ENCODE data around the gene SYNE3.

DNA sequence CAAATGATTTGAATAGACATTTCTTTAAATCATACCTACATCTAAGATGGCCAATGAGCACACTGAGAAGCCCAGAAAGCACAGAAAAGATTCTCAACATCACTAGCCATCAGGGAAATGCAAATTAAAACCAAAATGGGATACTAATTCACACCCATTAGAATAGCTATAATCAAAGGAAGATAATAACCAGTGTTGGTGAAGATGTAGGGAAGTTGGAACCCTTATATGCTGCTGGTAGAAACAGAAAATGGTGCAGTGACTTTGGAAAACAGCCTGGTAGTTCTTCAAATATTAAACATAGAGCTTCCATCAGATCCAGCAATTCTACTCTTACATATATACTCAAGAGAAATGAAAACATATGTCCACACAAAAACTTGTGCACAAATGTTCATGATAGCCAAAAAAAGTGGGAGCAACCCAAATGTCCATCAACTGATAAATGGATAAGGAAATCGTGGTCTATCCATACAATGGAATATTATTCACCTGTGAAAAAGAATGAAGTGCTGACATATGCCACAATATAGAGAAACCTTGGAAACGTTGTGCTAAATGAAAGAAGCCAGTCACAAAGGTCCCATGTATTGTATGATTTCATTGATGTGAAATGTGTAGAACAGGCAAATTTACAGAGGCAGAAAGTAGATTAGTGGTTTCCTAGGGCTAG is 24.4 kb downstream of the SYNE3 start:
- TF ChIP-seq, protein P1, sequence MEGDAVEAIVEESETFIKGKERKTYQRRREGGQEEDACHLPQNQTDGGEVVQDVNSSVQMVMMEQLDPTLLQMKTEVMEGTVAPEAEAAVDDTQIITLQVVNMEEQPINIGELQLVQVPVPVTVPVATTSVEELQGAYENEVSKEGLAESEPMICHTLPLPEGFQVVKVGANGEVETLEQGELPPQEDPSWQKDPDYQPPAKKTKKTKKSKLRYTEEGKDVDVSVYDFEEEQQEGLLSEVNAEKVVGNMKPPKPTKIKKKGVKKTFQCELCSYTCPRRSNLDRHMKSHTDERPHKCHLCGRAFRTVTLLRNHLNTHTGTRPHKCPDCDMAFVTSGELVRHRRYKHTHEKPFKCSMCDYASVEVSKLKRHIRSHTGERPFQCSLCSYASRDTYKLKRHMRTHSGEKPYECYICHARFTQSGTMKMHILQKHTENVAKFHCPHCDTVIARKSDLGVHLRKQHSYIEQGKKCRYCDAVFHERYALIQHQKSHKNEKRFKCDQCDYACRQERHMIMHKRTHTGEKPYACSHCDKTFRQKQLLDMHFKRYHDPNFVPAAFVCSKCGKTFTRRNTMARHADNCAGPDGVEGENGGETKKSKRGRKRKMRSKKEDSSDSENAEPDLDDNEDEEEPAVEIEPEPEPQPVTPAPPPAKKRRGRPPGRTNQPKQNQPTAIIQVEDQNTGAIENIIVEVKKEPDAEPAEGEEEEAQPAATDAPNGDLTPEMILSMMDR (IDR thresholded peaks at IDR 0.05) = no peak
- TF ChIP-seq SIN3A (IDR thresholded peaks at IDR 0.05; ENCODE audit: borderline replicate concordance, insufficient read depth, low read depth, low read length) (no peak), POLR2AphosphoS5 (IDR thresholded peaks at IDR 0.05; ENCODE audit: low read depth, low read length) (no peak), REST (IDR thresholded peaks at IDR 0.05; ENCODE audit: insufficient read depth in 1 of 2, low read depth in 2 of 2, low read length in 1 of 2) (no peak), TCF7L2 (IDR thresholded peaks at IDR 0.05; ENCODE audit: low read depth, low read length) (no peak)
